ENCODE data around the gene SLC15A4. TPM values are rescaled to one million over a fixed set of nuclear protein-coding genes. Genes with fewer than 3 reads are reported as not detected.
"Not testable (repeated sequence)": the region's sequence is repeated elsewhere in the genome, so short reads cannot be mapped to it uniquely, and the experiment has no call there.

SLC15A4 gene
- total RNA-seq, 4 donors from 2014 or later: 25.4 to 37.0 (median 32.3) TPM

DNA sequence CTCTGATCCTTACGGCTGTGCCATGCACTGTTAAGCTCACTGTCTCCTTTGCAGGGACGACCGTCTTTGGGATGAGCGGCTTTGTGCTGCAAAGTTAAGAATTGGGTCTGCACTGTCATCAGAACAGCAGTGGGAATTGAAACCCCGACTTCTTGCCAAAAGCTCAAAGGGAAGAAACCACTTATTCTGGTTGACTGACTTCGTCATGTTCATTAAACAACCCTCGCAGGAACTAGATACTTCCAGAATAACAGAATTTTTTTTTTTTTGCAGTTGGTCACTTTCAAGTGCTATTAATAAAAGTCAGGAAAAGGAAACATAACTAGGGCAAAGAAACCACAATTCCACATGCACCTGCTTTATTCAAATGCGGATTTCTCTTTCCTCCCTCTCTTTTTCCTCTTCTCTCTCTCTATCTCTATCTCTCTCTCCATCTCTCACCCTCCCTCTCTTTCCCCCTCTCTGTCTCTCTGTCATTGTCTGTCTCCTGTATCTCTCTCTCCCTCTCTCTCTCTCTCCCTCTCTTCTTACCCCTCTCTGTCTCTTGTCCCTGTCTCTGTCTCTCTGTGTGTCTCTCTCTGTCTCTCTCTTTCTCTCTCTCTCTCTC, 17.2 kb upstream of the SLC15A4 start:
- no peaks in the 10 kb centered on the region for H3K36me3 ChIP-seq
- no peaks in the 10 kb centered on the region for H3K9me3 ChIP-seq
- H3K27me3 ChIP-seq: no peaks in the 10 kb centered on the region
- no peak overlapping the region for H3K27ac ChIP-seq
- DNase-seq: no peak
- TF ChIP-seq, protein P1, sequence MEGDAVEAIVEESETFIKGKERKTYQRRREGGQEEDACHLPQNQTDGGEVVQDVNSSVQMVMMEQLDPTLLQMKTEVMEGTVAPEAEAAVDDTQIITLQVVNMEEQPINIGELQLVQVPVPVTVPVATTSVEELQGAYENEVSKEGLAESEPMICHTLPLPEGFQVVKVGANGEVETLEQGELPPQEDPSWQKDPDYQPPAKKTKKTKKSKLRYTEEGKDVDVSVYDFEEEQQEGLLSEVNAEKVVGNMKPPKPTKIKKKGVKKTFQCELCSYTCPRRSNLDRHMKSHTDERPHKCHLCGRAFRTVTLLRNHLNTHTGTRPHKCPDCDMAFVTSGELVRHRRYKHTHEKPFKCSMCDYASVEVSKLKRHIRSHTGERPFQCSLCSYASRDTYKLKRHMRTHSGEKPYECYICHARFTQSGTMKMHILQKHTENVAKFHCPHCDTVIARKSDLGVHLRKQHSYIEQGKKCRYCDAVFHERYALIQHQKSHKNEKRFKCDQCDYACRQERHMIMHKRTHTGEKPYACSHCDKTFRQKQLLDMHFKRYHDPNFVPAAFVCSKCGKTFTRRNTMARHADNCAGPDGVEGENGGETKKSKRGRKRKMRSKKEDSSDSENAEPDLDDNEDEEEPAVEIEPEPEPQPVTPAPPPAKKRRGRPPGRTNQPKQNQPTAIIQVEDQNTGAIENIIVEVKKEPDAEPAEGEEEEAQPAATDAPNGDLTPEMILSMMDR (IDR thresholded peaks at IDR 0.05): no peak
- no peak for TF ChIP-seq POLR2A (IDR thresholded peaks at IDR 0.05)
- no peaks in the 10 kb centered on the region for H3K4me1 ChIP-seq
- H3K4me3 ChIP-seq: no peak overlapping the region

DNA sequence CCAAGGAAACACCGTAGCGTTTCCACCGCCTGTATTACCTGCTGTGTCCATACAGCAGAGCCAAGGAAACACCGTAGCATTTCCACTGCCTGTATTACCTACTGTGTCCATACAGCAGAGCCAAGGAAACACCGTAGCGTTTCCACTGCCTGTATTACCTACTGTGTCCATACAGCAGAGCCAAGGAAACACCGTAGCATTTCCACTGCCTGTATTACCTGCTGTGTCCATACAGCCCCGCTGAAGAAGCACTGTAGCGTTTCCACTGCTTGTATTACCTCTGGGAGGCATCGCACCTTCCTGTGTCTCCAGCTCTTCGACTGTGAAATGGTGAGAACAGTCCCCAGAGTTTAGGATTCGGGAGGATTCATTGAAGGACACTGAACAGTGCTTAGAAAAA, 16.1 kb upstream of the SLC15A4 start:
- not testable (repeated sequence) for DNase-seq, H3K9me3 ChIP-seq, H3K27ac ChIP-seq, H3K4me1 ChIP-seq, H3K4me3 ChIP-seq, H3K27me3 ChIP-seq, H3K36me3 ChIP-seq

DNA sequence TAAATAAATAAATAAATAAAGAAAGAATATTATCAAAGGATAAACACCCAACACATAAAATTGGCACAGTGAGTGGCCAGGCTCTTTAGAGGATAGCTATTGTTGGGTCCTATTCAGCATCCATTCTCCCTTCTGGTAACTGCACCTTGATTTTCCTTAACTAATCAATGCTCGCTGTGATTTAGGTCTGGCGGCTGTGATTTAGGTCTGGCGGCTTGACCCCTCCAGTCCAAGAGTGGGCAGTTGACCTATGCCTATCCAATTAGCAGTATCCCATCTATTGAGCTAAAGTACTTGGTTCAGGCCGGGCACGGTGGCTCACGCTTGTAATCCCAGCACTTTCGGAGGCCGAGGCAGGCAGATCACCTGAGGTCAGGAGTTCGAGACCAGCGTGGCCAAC, 9.7 kb upstream of the SLC15A4 start:
- H3K27ac ChIP-seq: no peak overlapping the region
- no peak for DNase-seq
- H3K4me3 ChIP-seq: no peak overlapping the region
- no peaks in the 10 kb centered on the region for H3K36me3 ChIP-seq
- TF ChIP-seq, protein P1 (IDR thresholded peaks at IDR 0.05): no peak
- no peak for TF ChIP-seq POLR2A (IDR thresholded peaks at IDR 0.05)
- H3K9me3 ChIP-seq: no peaks in the 10 kb centered on the region
- no peaks in the 10 kb centered on the region for H3K4me1 ChIP-seq
- no peaks in the 10 kb centered on the region for H3K27me3 ChIP-seq

DNA sequence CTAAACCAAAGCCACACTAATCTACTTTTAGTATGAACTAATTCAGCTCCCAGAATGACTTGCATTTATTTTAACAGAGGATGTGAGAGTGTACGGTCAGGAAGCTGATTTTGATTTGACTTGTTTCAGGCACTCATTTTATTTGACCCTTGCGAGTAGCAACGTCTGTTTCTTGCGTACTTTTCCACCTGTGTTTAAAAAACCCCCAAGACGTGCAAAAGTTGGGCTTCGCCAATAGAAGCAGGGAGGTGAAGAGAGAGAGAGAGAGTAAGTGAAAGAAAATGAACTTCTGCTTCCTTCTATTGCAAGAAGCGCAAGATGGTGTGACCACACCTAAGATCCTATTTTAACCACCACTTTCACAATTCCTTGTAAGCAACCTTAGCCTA, 6.7 kb upstream of the SLC15A4 start:
- Histone ChIP-seq H3K27me3 (no peaks in the 10 kb centered on the region), H3K9me3 (no peaks in the 10 kb centered on the region), H3K4me3 (no peak overlapping the region), H3K36me3 (no peaks in the 10 kb centered on the region), H3K4me1 (no peaks in the 10 kb centered on the region), H3K27ac (peak overlapping the region in 2 of 4 donors; percentile 7 to 63)
- no peak for DNase-seq
- no peak for TF ChIP-seq POLR2A (IDR thresholded peaks at IDR 0.05)
- TF ChIP-seq, protein P1 (IDR thresholded peaks at IDR 0.05): no peak

DNA sequence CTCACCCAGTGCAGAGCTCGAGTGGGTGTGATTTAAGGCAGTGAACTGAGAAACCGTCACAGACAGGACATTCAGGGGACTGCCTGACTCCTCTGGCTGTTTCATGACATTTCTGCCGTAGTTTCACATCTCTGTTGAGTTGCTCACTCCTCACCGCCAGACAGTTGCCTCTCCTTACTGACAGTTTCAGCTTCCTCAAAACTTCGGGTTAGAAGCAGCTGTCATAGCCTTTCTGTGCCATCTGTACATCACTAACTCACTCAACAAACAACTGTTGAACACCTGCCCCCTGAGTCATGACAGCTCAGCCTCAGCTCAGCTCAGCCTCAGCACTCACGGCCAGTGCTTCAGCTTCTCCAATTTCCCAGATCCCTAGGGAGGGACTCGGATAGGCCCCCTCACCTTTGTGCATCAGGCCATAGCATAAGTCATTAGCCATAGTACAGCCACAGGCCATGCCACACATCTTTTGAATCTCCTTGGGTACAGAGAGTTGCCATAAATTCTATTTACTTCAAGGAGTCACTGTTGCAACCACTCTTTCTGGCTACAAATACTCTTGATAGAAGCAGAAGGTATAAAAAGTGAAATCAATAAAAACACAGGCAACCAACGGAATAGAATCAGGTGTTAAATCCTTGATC, 6.2 kb upstream of the SLC15A4 start:
- Histone ChIP-seq H3K4me1 (no peaks in the 10 kb centered on the region), H3K27me3 (no peaks in the 10 kb centered on the region), H3K27ac (peak overlapping the region in 2 of 4 donors; percentile 7 to 63), H3K4me3 (no peak overlapping the region), H3K9me3 (no peaks in the 10 kb centered on the region), H3K36me3 (no peaks in the 10 kb centered on the region)
- peak in 2 of 3 donors; percentile 57 to 73 for DNase-seq
- no peak for TF ChIP-seq POLR2A (IDR thresholded peaks at IDR 0.05)
- TF ChIP-seq, protein P1 (IDR thresholded peaks at IDR 0.05): no peak

DNA sequence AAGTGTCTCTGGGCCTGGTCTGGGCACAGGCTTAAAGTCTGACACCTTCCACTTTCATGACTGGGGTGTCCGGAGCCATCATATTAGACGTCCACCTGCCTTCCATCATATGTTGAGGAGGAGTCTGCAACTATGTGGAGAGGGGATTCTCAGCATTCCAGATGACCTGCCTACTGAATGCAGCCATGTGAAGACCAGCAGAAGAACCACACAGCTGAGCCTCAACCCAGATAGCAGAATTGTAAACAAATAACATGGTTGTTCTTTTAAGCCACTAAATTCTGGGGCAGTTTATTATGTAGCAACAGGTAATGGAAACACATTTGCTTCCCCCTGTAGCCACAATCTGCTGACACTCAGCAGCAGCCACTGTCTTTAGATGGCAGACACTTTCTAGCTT, 4.0 kb upstream of the SLC15A4 start:
- H3K4me3 ChIP-seq: no peak overlapping the region
- TF ChIP-seq, protein P1 (IDR thresholded peaks at IDR 0.05): no peak
- no peak for TF ChIP-seq POLR2A (IDR thresholded peaks at IDR 0.05)
- no peaks in the 10 kb centered on the region for H3K9me3 ChIP-seq
- H3K27ac ChIP-seq: no peak overlapping the region
- peaks cover 0 to 7% (median 4%) of the 10 kb centered on the region in 4 donors for H3K4me1 ChIP-seq
- no peaks in the 10 kb centered on the region for H3K27me3 ChIP-seq
- no peaks in the 10 kb centered on the region for H3K36me3 ChIP-seq
- DNase-seq: no peak

Measured in Peyer's patch (tissue), 4 donors.